Breast epithelium (tissue), 4 donors: Measurements from ENCODE around the gene CLCNKB. TPM values are rescaled to one million over a fixed set of nuclear protein-coding genes. Genes with fewer than 3 reads are reported as not detected.
"Not testable (repeated sequence)": the region's sequence is repeated elsewhere in the genome, so short reads cannot be mapped to it uniquely, and the experiment has no call there.

Experiments
- DNase-seq, 2 donors: peaks; one replicate each; pipeline ENCODE4 v3.0.0-alpha.2; 2019; ENCODE audit warnings: low spot score in 2 of 2
- H3K27ac ChIP-seq, 2 donors: fragments of 200-600 bp; sonication (generic) in 1 of 2; one replicate each; pipeline ENCODE4 v1.5.1; 2016 to 2019; ENCODE audit warnings: mild to moderate bottlenecking in 1 of 2
- H3K27me3 ChIP-seq, 2 donors: fragments of 200-600 bp; sonication (generic) in 1 of 2; one replicate each; pipeline versions ENCODE4 v1.5.1 to v1.6.0; 2017 to 2019; ENCODE audit warnings: control low read depth in 1 of 2, mild to moderate bottlenecking in 1 of 2
- H3K36me3 ChIP-seq: fragments of 200-600 bp; one replicate; pipeline ENCODE4 v1.5.1; 2019
- H3K4me1 ChIP-seq, 2 donors: fragments of 200-600 bp; sonication (generic); one replicate each; pipeline ENCODE4 v1.5.1; 2016 to 2019; ENCODE audit warnings: control low read depth in 1 of 2
- H3K4me3 ChIP-seq, 3 donors: fragments of 200-600 bp; sonication (generic); 1 replicate in 2 of 3; 2 replicates in 1 of 3; pipeline ENCODE4 v1.5.1; 2016 to 2019; ENCODE audit warnings: mild to moderate bottlenecking in 3 of 3, moderate library complexity in 2 of 3
- H3K9me3 ChIP-seq, 2 donors: fragments of 200-600 bp; sonication (generic) in 1 of 2; one replicate each; pipeline ENCODE4 v1.5.1; 2016 to 2019; ENCODE audit warnings: control low read depth in 1 of 2
- CTCF ChIP-seq, 3 donors: fragments of 450-650 bp; IDR thresholded peaks; one replicate each; pipeline ENCODE4 v1.5.1; 2016 to 2017; ENCODE audit warnings: antibody characterized with exemption in 3 of 3, mild to moderate bottlenecking in 3 of 3, moderate library complexity in 3 of 3
- POLR2A ChIP-seq: fragments of 450-650 bp; IDR thresholded peaks from one replicate; pipeline ENCODE4 v1.6.1; 2016; ENCODE audit warnings: antibody characterized with exemption, mild to moderate bottlenecking, moderate library complexity
- POLR2AphosphoS5 ChIP-seq, 3 donors: sonication (generic); formaldehyde crosslinking; IDR thresholded peaks; one replicate each; pipeline ENCODE4 v1.6.1; 2017; ENCODE audit warnings: antibody characterized with exemption in 3 of 3
- intact Hi-C: fragments of 100-400 bp; cut with DNase I; formaldehyde crosslinking; loops from one replicate; pipeline ENCODE4 v1.15.1; 2023; ENCODE audit warnings: low total_unique reads
- total RNA-seq, 3 donors: library from RNA; depleted of rRNA; stranded (reverse); fragments of >200 nt; gene quantifications; one replicate each; pipeline ENCODE4 v1.1.0, GENCODE V29; 2016

The CLCNKB gene
- total RNA-seq, 3 donors from 2014 or later = 0.32 to 0.88 (median 0.33) TPM

- Histone ChIP-seq H3K27me3 (no peaks in the 10 kb centered on the region), H3K36me3 (no peaks in the 10 kb centered on the region), H3K27ac (no peak within 1 kb of the TSS), H3K4me1 (peaks cover 9 to 11% of the 10 kb centered on the region in 2 donors), H3K4me3 (no peak within 1 kb of the TSS), H3K9me3 (no peaks in the 10 kb centered on the region)
- DNase-seq = no peak
- TF ChIP-seq POLR2AphosphoS5 (IDR thresholded peaks at IDR 0.05) (no peak), CTCF (IDR thresholded peaks at IDR 0.05) (no peak), POLR2A (no peak)
- intact Hi-C loops = no loop called here
These were observed 21.9 kb upstream of the CLCNKB start, which contains the start of gene CLCNKA for GRCh38 chr1:16021681-16022080. CLCNKA (plus strand) TSS chr1:16022036; CDS start chr1:16022620, 584 bp downstream.

DNA sequence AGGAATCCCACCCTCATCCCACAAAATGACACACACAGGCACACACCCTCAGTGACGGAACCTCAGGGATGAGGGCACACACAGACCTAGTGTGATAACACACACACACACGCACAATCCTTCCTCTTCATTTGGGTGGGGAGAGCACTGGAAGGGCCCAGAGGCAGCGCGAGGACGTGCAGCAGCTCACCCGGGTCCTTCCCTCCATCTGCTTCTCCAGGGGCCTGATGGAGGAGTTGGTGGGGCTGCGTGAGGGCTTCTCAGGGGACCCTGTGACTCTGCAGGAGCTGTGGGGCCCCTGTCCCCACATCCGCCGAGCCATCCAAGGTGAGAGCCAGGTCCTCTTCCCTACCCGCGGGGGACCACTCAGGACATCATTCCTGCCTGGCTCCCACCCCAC, 21.2 kb upstream of the CLCNKB start:
- DNase-seq = no peak
- no peak overlapping the region for H3K27ac ChIP-seq
- no peak for TF ChIP-seq POLR2A
- TF ChIP-seq POLR2AphosphoS5 (IDR thresholded peaks at IDR 0.05) = no peak
- TF ChIP-seq CTCF (IDR thresholded peaks at IDR 0.05) = no peak
- intact Hi-C loops = no loop called here
- no peaks in the 10 kb centered on the region for H3K36me3 ChIP-seq
- H3K4me1 ChIP-seq = peaks cover 11 to 16% of the 10 kb centered on the region in 2 donors
- H3K4me3 ChIP-seq = no peak overlapping the region
- no peaks in the 10 kb centered on the region for H3K27me3 ChIP-seq
- no peaks in the 10 kb centered on the region for H3K9me3 ChIP-seq

DNA sequence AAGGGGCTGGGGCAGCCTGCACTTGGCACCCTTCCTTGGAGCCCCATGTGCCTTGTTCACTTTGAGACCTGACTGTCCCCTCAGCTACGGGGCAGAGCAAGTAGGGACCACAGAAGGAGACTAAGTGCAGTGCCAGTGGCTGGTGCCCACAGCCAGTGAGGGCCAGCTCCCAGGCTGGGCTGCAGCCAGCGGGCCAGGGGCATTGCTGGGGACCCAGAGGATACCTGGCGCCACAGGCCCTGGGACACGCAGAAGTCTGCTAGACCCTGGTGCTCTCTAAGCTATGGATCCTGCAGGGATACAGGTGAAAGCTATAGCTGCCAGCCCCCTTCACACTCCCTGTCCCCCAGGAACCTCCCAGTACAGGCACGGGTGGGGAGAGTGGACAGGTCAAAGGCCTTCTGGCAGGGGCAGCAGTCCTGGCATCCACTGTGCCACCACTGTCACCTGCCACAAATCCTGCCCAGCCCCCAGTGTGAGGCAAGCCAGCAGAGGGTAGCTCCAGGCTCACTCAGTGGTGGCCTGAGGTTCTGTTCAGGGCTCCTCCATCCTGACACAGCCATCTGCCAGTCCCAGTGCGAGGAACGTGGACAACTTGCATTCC, 20.4 kb upstream of the CLCNKB start:
- Histone ChIP-seq H3K9me3 (no peaks in the 10 kb centered on the region), H3K27me3 (no peaks in the 10 kb centered on the region), H3K27ac (no peak overlapping the region), H3K36me3 (no peaks in the 10 kb centered on the region), H3K4me3 (no peak overlapping the region), H3K4me1 (peaks cover 5 to 10% of the 10 kb centered on the region in 2 donors)
- TF ChIP-seq CTCF (IDR thresholded peaks at IDR 0.05) (no peak), POLR2A (no peak), POLR2AphosphoS5 (IDR thresholded peaks at IDR 0.05) (no peak)
- intact Hi-C loops = no loop called here
- no peak for DNase-seq

DNA sequence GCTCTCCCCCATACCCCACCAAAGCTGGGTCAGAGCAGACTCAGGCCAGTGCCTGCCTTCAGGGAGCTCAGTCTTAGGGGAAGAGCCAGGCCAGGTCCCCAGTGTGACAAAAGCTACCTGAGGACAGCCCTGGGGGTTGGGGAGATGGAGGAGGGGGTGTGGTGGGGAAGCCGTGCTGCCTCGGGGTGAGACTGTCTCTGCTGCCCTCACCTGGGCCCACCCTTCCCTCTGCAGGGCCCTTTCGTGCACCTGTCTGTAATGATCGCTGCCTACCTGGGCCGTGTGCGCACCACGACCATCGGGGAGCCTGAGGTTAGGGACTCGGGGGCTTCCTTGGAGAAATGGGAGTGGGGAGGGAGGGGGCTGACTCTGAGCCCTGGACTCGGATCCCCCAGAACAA, 17.3 kb upstream of the CLCNKB start:
- H3K36me3 ChIP-seq, H3K4me1 ChIP-seq, intact Hi-C loops, H3K9me3 ChIP-seq, DNase-seq, H3K27me3 ChIP-seq, H3K27ac ChIP-seq: not testable (repeated sequence)
- H3K4me3 ChIP-seq = peak overlapping the region in 2 of 3 donors; percentile 30 to 58

DNA sequence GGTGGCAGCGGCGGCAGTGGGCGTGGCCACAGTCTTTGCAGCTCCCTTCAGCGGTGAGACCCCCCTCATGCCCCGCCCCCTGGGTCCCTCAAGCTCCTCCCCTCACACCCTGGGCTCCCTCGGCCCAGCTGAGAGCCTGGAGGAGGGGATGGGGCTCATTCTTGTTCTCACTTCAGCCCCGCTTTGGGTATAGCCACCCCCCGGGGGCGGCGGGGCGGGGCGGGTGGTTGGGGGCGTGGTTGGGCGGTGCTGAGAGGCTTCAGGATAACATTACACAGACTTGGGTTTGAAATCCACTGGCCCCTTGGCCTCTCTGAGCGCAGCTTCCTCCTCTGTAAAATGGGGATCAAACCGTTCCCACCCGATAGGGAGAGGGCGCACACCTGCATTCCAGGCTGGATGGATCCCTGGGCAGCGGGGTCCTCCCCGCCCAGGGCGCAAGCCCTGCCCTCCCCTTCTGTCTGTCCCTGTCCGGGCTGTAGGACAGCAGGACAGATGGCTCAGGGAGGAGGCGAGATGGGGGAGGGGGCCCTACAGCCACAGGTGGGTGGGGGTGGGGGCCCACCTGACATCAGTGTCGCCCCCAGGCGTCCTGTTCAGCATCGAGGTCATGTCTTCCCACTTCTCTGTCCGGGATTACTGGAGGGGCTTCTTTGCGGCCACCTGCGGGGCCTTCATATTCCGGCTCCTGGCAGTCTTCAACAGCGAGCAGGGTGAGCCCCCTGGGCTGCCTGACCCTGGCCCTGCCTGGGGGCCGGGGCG, 16.7 kb upstream of the CLCNKB start:
- no peak overlapping the region for H3K27ac ChIP-seq

More for the DNA sequence above, 16.7 kb upstream of the CLCNKB start:
- intact Hi-C loops = no loop called here
- Histone ChIP-seq H3K27me3 (peaks cover 0 to 10% of the 10 kb centered on the region in 2 donors), H3K9me3 (no peaks in the 10 kb centered on the region), H3K4me3 (peak overlapping the region in 2 of 3 donors; percentile 30 to 58), H3K36me3 (no peaks in the 10 kb centered on the region), H3K4me1 (peaks cover 5 to 6% of the 10 kb centered on the region in 2 donors)
- no peak for TF ChIP-seq POLR2A
- TF ChIP-seq CTCF (IDR thresholded peaks at IDR 0.05) = no peak
- no peak for TF ChIP-seq POLR2AphosphoS5 (IDR thresholded peaks at IDR 0.05)
- DNase-seq = peak in 1 of 2 donors; percentile 56
